ENCODE measurements around the gene BOK.

The BOK gene

DNA sequence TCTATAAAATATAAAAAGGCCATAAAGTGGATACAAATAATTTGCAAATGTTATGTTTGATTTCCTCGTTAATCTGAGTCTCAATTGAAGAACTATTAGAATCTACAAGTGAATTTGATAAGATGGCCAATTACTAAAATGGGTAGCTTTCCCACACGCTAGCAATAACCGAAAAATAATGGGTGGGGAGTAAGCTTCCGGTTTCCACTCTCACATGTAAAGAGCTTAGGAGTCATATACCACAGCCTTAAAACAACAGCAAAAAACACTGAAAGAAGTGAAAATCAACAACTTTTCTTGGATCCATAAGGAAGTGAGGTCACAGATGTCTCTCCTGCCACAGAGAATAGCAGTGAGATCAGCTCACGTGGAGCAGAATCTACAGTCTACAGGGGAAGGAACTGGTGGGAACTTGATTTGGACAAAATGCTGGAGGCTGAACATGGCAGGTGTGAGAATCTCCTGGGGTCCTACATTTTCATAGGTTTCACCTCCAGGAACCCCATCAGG, 59.8 kb downstream of the BOK start:
- Histone ChIP-seq H3K4me1 (ENCODE audit: low read depth, poor library complexity, severe bottlenecking) (no peaks in the 10 kb centered on the region), H2AFZ (ENCODE audit: low read depth) (no peak overlapping the region), H3K9ac (no peak overlapping the region), H3K27me3 (ENCODE audit: insufficient read depth, low read depth) (no peaks in the 10 kb centered on the region), H3K27ac (no peak overlapping the region), H3K4me2 (no peak overlapping the region), H3K36me3 (ENCODE audit: insufficient read depth) (no peaks in the 10 kb centered on the region), H3K79me2 (ENCODE audit: insufficient read depth, low read depth) (peaks cover 6% of the 10 kb centered on the region; the same call in 1 of the 2 replicates), H3K4me3 (IDR thresholded peaks at IDR 0.05; ENCODE audit: insufficient read depth, low read depth, low read length) (no peak overlapping the region), H4K20me1 (ENCODE audit: insufficient read depth) (no peaks in the 10 kb centered on the region)
- TF ChIP-seq, protein P1, sequence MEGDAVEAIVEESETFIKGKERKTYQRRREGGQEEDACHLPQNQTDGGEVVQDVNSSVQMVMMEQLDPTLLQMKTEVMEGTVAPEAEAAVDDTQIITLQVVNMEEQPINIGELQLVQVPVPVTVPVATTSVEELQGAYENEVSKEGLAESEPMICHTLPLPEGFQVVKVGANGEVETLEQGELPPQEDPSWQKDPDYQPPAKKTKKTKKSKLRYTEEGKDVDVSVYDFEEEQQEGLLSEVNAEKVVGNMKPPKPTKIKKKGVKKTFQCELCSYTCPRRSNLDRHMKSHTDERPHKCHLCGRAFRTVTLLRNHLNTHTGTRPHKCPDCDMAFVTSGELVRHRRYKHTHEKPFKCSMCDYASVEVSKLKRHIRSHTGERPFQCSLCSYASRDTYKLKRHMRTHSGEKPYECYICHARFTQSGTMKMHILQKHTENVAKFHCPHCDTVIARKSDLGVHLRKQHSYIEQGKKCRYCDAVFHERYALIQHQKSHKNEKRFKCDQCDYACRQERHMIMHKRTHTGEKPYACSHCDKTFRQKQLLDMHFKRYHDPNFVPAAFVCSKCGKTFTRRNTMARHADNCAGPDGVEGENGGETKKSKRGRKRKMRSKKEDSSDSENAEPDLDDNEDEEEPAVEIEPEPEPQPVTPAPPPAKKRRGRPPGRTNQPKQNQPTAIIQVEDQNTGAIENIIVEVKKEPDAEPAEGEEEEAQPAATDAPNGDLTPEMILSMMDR (conservative IDR thresholded peaks at IDR 0.05; ENCODE audit: low read depth, low read length), result no peak

GRCh38 chr2:241618829-241619228, 60.3 kb downstream of the BOK start:
- Histone ChIP-seq H3K79me2 (ENCODE audit: insufficient read depth, low read depth) (peaks cover 6% of the 10 kb centered on the region; the same call in 1 of the 2 replicates), H3K4me1 (ENCODE audit: low read depth, poor library complexity, severe bottlenecking) (no peaks in the 10 kb centered on the region), H3K9ac (no peak overlapping the region), H3K36me3 (ENCODE audit: insufficient read depth) (no peaks in the 10 kb centered on the region), H3K4me2 (no peak overlapping the region), H3K4me3 (IDR thresholded peaks at IDR 0.05; ENCODE audit: insufficient read depth, low read depth, low read length) (no peak overlapping the region), H3K27me3 (ENCODE audit: insufficient read depth, low read depth) (no peaks in the 10 kb centered on the region), H4K20me1 (ENCODE audit: insufficient read depth) (no peaks in the 10 kb centered on the region), H2AFZ (ENCODE audit: low read depth) (no peak overlapping the region), H3K27ac (no peak overlapping the region)
- TF ChIP-seq, protein P1 (conservative IDR thresholded peaks at IDR 0.05; ENCODE audit: low read depth, low read length), result no peak

GRCh38 chr2:241619597-241620418, 61.3 kb downstream of the BOK start:
- Histone ChIP-seq H3K36me3 (ENCODE audit: insufficient read depth) (no peaks in the 10 kb centered on the region), H4K20me1 (ENCODE audit: insufficient read depth) (no peaks in the 10 kb centered on the region), H3K9ac (no peak overlapping the region)

DNA sequence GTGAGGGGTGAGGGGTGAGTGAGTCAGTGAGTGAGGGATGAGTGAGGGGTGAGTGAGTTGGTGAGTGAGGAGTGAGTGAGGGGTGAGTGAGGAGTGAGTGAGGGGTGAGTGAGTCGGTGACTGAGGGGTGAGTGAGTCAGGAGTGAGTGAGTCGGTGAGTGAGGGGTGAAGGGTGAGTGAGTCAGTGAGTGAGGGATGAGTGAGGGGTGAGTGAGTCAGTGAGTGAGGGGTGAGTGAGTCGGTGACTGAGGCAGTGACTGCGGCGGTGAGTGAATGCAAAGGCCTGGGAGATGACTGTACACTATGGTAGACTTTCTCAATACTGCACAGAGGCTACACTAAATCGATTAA, 61.8 kb downstream of the BOK start:
- Histone ChIP-seq H3K27ac (no peak overlapping the region), H3K27me3 (ENCODE audit: insufficient read depth, low read depth) (no peaks in the 10 kb centered on the region), H3K4me2 (no peak overlapping the region), H2AFZ (ENCODE audit: low read depth) (no peak overlapping the region), H3K4me3 (IDR thresholded peaks at IDR 0.05; ENCODE audit: insufficient read depth, low read depth, low read length) (no peak overlapping the region), H4K20me1 (ENCODE audit: insufficient read depth) (no peaks in the 10 kb centered on the region), H3K4me1 (ENCODE audit: low read depth, poor library complexity, severe bottlenecking) (no peaks in the 10 kb centered on the region), H3K36me3 (ENCODE audit: insufficient read depth) (no peaks in the 10 kb centered on the region), H3K79me2 (ENCODE audit: insufficient read depth, low read depth) (peaks cover 13% of the 10 kb centered on the region; the same call in 1 of the 2 replicates), H3K9ac (no peak overlapping the region)
- TF ChIP-seq, protein P1 (conservative IDR thresholded peaks at IDR 0.05; ENCODE audit: low read depth, low read length), result no peak

More at GRCh38 chr2:241619597-241620418, 61.3 kb downstream of the BOK start:
- TF ChIP-seq, protein P1 (conservative IDR thresholded peaks at IDR 0.05; ENCODE audit: low read depth, low read length), result no peak
- no peak overlapping the region for H3K4me2 ChIP-seq
- H2AFZ ChIP-seq (ENCODE audit: low read depth), result no peak overlapping the region
- H3K27me3 ChIP-seq (ENCODE audit: insufficient read depth, low read depth), result no peaks in the 10 kb centered on the region
- H3K79me2 ChIP-seq (ENCODE audit: insufficient read depth, low read depth), result peaks cover 8% of the 10 kb centered on the region; the same call in 1 of the 2 replicates
- H3K4me3 ChIP-seq (IDR thresholded peaks at IDR 0.05; ENCODE audit: insufficient read depth, low read depth, low read length), result no peak overlapping the region
- H3K27ac ChIP-seq, result no peak overlapping the region
- no peaks in the 10 kb centered on the region for H3K4me1 ChIP-seq (ENCODE audit: low read depth, poor library complexity, severe bottlenecking)

All from KMS-11 (cell line).